ENCODE results near the gene OR1L4. TPM values are rescaled to one million over a fixed set of nuclear protein-coding genes. Genes with fewer than 3 reads are reported as not detected.

Gene OR1L4
- polyA plus RNA-seq (2012; rRNA removed): not detected in 2 replicates
- polyA plus RNA-seq (2012; cell fraction: cytosol; rRNA removed): not detected in 2 replicates
- not detected in 2 replicates for polyA plus RNA-seq (2012; cell fraction: nucleus; rRNA removed)

GRCh38 chr9:122723690-122724089, at the start of gene OR1L4:
Gene OR1L4 (plus strand): TSS chr9:122723990. CDS start chr9:122723990, 0 bp downstream.
- POLR2A ChIA-PET: no interaction called here
- H2AFZ ChIP-seq (ENCODE audit: low read depth): no peak within 1 kb of the TSS
- H3K4me2 ChIP-seq: no peak within 1 kb of the TSS
- H4K20me1 ChIP-seq (ENCODE audit: insufficient read depth): no peaks in the 10 kb centered on the region
- H3K27me3 ChIP-seq (ENCODE audit: insufficient read depth): no peaks in the 10 kb centered on the region
- no peaks in the 10 kb centered on the region for H3K79me2 ChIP-seq (ENCODE audit: insufficient read depth)
- H3K9me2 ChIP-seq: no peaks in the 10 kb centered on the region
- no peak for TF ChIP-seq IRF3 (IDR thresholded peaks at IDR 0.05; ENCODE audit: low read depth, low read length)
- no peak for TF ChIP-seq RAD21 (IDR thresholded peaks at IDR 0.05; ENCODE audit: low read length)
- no peak for TF ChIP-seq NRF1 (IDR thresholded peaks at IDR 0.05; ENCODE audit: low read depth, low read length)
- no peak for TF ChIP-seq ZBTB33 (IDR thresholded peaks at IDR 0.05; ENCODE audit: borderline replicate concordance, low read depth)
- no peak for TF ChIP-seq ELF1 (IDR thresholded peaks at IDR 0.05)
- TF ChIP-seq NFIC (IDR thresholded peaks at IDR 0.05; ENCODE audit: borderline replicate concordance): no peak
- no peak for TF ChIP-seq FOSL2 (IDR thresholded peaks at IDR 0.05; ENCODE audit: borderline replicate concordance, low read depth)
- no peak for TF ChIP-seq TAF1 (IDR thresholded peaks at IDR 0.05; ENCODE audit: borderline replicate concordance, low read depth, low read length)
- CTCF ChIA-PET: no interaction called here
- H3K9ac ChIP-seq: no peak within 1 kb of the TSS
- H3K27ac ChIP-seq (ENCODE audit: low read depth in 2 of 2, low read length in 1 of 2): no peak within 1 kb of the TSS
- H3F3A ChIP-seq (replicated peaks; ENCODE audit: insufficient read depth): no peaks in the 10 kb centered on the region
- H3K36me3 ChIP-seq (replicated peaks in 1 of 2; ENCODE audit: control insufficient read depth in 1 of 2, insufficient read depth in 2 of 2, low read length in 1 of 2): no peaks in the 10 kb centered on the region
- WGBS (ENCODE audit: low lambda C conversion rate): 5% methylated on average over 1 of the region's 1 CpG
- H3K4me1 ChIP-seq (ENCODE audit: control insufficient read depth in 1 of 2, insufficient read depth in 2 of 2, low read depth in 1 of 2, low read length in 1 of 2): no peaks in the 10 kb centered on the region
- no peak within 1 kb of the TSS for H3K4me3 ChIP-seq (ENCODE audit: low read depth in 2 of 2, low read length in 1 of 2)
- no peaks in the 10 kb centered on the region for H3K9me3 ChIP-seq
- DNase-seq: no peak

- no peaks in the 10 kb centered on the region for H3K36me3 ChIP-seq (replicated peaks in 1 of 2; ENCODE audit: control insufficient read depth in 1 of 2, insufficient read depth in 2 of 2, low read length in 1 of 2)
- no peaks in the 10 kb centered on the region for H3F3A ChIP-seq (replicated peaks; ENCODE audit: insufficient read depth)
- ChIA-PET CTCF (no interaction called here), POLR2A (no interaction called here)
- no peaks in the 10 kb centered on the region for H4K20me1 ChIP-seq (ENCODE audit: insufficient read depth)
- no peak for DNase-seq
- no peak overlapping the region for H3K9ac ChIP-seq
- no peak overlapping the region for H3K27ac ChIP-seq (ENCODE audit: low read depth in 2 of 2, low read length in 1 of 2)
- H3K4me1 ChIP-seq (ENCODE audit: control insufficient read depth in 1 of 2, insufficient read depth in 2 of 2, low read depth in 1 of 2, low read length in 1 of 2): no peaks in the 10 kb centered on the region
- H3K9me3 ChIP-seq: peaks cover 7% of the 10 kb centered on the region; the same call in 1 of the 2 replicates
- H3K27me3 ChIP-seq (ENCODE audit: insufficient read depth): no peaks in the 10 kb centered on the region
- H3K79me2 ChIP-seq (ENCODE audit: insufficient read depth): no peaks in the 10 kb centered on the region
- no peak overlapping the region for H3K4me3 ChIP-seq (ENCODE audit: low read depth in 2 of 2, low read length in 1 of 2)
- H3K9me2 ChIP-seq: no peaks in the 10 kb centered on the region
- no peak overlapping the region for H2AFZ ChIP-seq (ENCODE audit: low read depth)
- H3K4me2 ChIP-seq: no peak overlapping the region
- no peak for TF ChIP-seq NFIC (IDR thresholded peaks at IDR 0.05; ENCODE audit: borderline replicate concordance)
- TF ChIP-seq EP300 (IDR thresholded peaks at IDR 0.05; ENCODE audit: borderline replicate concordance in 1 of 2, low read depth in 1 of 2, low read length in 1 of 2): no peak
- no peak for TF ChIP-seq YY1 (IDR thresholded peaks at IDR 0.05; ENCODE audit: low read depth)
- TF ChIP-seq POLR2AphosphoS5 (IDR thresholded peaks at IDR 0.05; ENCODE audit: low read depth, low read length): no peak
- no peak for TF ChIP-seq EZH2phosphoT487 (IDR thresholded peaks at IDR 0.05; ENCODE audit: borderline replicate concordance, low read depth)
- TF ChIP-seq FOXM1 (IDR thresholded peaks at IDR 0.05; ENCODE audit: low read depth): no peak
- no peak for TF ChIP-seq USF2 (IDR thresholded peaks at IDR 0.05; ENCODE audit: borderline replicate concordance, low read depth, low read length)
- TF ChIP-seq USF1 (IDR thresholded peaks at IDR 0.05; ENCODE audit: borderline replicate concordance, low read depth): no peak
- TF ChIP-seq SMC3 (IDR thresholded peaks at IDR 0.05; ENCODE audit: low read depth, low read length): no peak
- no peak for TF ChIP-seq FOSL2 (IDR thresholded peaks at IDR 0.05; ENCODE audit: borderline replicate concordance, low read depth)
- no peak for TF ChIP-seq MAX (IDR thresholded peaks at IDR 0.05; ENCODE audit: low read depth)
- TF ChIP-seq IRF3 (IDR thresholded peaks at IDR 0.05; ENCODE audit: low read depth, low read length): no peak
- no peak for TF ChIP-seq MXI1 (IDR thresholded peaks at IDR 0.05; ENCODE audit: low read depth, low read length)
- TF ChIP-seq RXRA (IDR thresholded peaks at IDR 0.05; ENCODE audit: borderline replicate concordance, low read depth): no peak
- no peak for TF ChIP-seq GABPA (IDR thresholded peaks at IDR 0.05; ENCODE audit: low read depth)
- TF ChIP-seq ELF1 (IDR thresholded peaks at IDR 0.05): no peak
- TF ChIP-seq PBX3 (IDR thresholded peaks at IDR 0.05): no peak
These were observed 38.9 kb upstream of the OR1L4 start for GRCh38 chr9:122684851-122685250.
